Thyroid gland (tissue), 4 donors: ENCODE measurements around the gene LARGE1.

Source experiments
- POLR2A ChIP-seq, 2 donors: fragments of 450-650 bp; IDR thresholded peaks; one replicate each; pipeline ENCODE4 v1.6.1; 2017; ENCODE audit warnings: antibody characterized with exemption in 2 of 2, mild to moderate bottlenecking in 2 of 2, moderate library complexity in 1 of 2
- TF ChIP-seq, protein P1 (sequence below), 6 experiments: fragments of 200-600 bp in 3 of 6; fragments of 450-650 bp in 3 of 6; sonication (generic) in 3 of 6; IDR thresholded peaks; one replicate each; pipeline ENCODE4 v1.5.1; 2016 to 2019; ENCODE audit warnings: antibody characterized with exemption in 6 of 6, mild to moderate bottlenecking in 2 of 6, inconsistent platforms in 1 of 6, moderate library complexity in 1 of 6

DNA sequence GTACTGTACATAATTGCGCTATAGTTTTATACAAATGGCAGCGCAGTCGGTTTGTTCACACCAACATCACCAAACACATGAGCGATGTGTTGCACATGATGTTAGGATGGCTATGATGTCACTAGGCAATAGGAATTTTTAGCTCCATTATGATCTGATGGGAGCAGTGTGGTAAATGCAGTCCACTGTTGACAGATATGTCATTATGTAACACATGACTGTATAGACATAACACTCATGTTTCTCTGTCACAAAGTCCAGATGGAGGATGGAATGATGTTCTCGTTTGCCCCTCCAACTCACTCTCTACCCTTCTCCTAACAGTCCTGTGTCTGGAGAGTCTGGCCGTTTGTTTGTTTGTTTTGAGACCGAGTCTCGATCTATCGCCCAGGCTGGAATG is 288.5 kb downstream of the LARGE1 start:
- TF ChIP-seq, protein P1, sequence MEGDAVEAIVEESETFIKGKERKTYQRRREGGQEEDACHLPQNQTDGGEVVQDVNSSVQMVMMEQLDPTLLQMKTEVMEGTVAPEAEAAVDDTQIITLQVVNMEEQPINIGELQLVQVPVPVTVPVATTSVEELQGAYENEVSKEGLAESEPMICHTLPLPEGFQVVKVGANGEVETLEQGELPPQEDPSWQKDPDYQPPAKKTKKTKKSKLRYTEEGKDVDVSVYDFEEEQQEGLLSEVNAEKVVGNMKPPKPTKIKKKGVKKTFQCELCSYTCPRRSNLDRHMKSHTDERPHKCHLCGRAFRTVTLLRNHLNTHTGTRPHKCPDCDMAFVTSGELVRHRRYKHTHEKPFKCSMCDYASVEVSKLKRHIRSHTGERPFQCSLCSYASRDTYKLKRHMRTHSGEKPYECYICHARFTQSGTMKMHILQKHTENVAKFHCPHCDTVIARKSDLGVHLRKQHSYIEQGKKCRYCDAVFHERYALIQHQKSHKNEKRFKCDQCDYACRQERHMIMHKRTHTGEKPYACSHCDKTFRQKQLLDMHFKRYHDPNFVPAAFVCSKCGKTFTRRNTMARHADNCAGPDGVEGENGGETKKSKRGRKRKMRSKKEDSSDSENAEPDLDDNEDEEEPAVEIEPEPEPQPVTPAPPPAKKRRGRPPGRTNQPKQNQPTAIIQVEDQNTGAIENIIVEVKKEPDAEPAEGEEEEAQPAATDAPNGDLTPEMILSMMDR (IDR thresholded peaks at IDR 0.05): no peak
- TF ChIP-seq POLR2A (IDR thresholded peaks at IDR 0.05): no peak
